Activated naive CD4-positive, alpha-beta T cell treated with anti-CD3 and anti-CD28 coated beads for 36 hours (primary cell): ENCODE measurements around the gene RNF166. TPM values are rescaled to one million over a fixed set of nuclear protein-coding genes. Genes with fewer than 3 reads are reported as not detected.
A peak's percentile ranks its signal among the peaks of the same experiment; 100 is the strongest.

ENCODE experiments used
- CTCF ChIA-PET: fragments of 350-600 bp; sonication (Branson Sonifier 250); formaldehyde crosslinking; loops from one replicate; lab custom pipeline; 2021; ENCODE audit warnings: antibody characterized with exemption; lab: Charles Lee
- DNase-seq: peaks from one replicate; pipeline ENCODE4 v3.0.0-alpha.2; 2020
- H3K27ac Mint-ChIP-seq: one replicate; pipeline ENCODE4 v1.8.0; 2021; ENCODE audit warnings: mild to moderate bottlenecking, mixed read lengths
- H3K27me3 Mint-ChIP-seq: one replicate; pipeline ENCODE4 v1.8.0; 2021; ENCODE audit warnings: low read depth, mixed read lengths
- H3K36me3 Mint-ChIP-seq: one replicate; pipeline ENCODE4 v1.8.0; 2021; ENCODE audit warnings: low read depth, mixed read lengths
- H3K4me1 Mint-ChIP-seq: one replicate; pipeline ENCODE4 v1.8.0; 2021; ENCODE audit warnings: low read depth, mixed read lengths
- H3K4me3 Mint-ChIP-seq: one replicate; pipeline ENCODE4 v1.8.0; 2021; ENCODE audit warnings: mild to moderate bottlenecking, moderate library complexity, mixed read lengths
- H3K9me3 Mint-ChIP-seq: one replicate; pipeline ENCODE4 v1.8.0; 2021; ENCODE audit warnings: mixed read lengths
- intact Hi-C: fragments of 100-400 bp; cut with micrococcal nuclease; formaldehyde crosslinking; loops from one replicate; pipeline ENCODE4 v1.15.1; 2023
- total RNA-seq, 2 experiments: library from RNA; stranded (reverse); gene quantifications; one replicate each; pipeline ENCODE4 v1.2.3, GENCODE V29; 2021

RNF166 gene
- total RNA-seq, 2 experiments from 2014 or later, result 33.6 to 35.3 TPM

DNA sequence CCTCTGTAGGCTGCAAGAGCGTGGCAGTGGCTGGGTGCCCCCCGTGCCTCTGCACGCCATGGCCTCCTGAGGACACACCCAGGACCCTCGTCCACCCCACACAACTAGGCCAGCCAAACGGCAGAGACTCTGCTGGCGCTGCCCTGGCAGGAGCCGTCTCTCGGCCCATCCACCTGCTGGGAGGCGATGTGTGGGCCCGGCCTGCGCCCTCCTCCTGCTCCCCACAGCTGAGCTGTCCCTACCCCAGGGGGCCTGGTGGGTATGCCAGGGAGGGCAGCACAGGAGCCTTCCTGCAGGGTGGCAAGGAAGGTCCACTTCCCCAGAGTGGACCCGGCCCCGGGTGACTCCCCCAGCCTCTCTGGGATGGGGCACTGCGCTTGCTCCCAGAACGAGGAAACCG lies 7.0 kb downstream of the RNF166 start:
- H3K36me3 Mint-ChIP-seq, result peaks cover 24% of the 10 kb centered on the region
- no peak overlapping the region for H3K4me3 Mint-ChIP-seq
- H3K4me1 Mint-ChIP-seq, result peaks cover 58% of the 10 kb centered on the region
- no peaks in the 10 kb centered on the region for H3K27me3 Mint-ChIP-seq
- CTCF ChIA-PET, result interaction anchor here (1.8 kb wide), 1 partner anchor 12 kb away, joined by 6 read pairs; the partner anchor contains the start of gene SNAI3
- no peaks in the 10 kb centered on the region for H3K9me3 Mint-ChIP-seq
- H3K27ac Mint-ChIP-seq, result no peak overlapping the region
- intact Hi-C loops, result no loop called here
- no peak for DNase-seq

DNA sequence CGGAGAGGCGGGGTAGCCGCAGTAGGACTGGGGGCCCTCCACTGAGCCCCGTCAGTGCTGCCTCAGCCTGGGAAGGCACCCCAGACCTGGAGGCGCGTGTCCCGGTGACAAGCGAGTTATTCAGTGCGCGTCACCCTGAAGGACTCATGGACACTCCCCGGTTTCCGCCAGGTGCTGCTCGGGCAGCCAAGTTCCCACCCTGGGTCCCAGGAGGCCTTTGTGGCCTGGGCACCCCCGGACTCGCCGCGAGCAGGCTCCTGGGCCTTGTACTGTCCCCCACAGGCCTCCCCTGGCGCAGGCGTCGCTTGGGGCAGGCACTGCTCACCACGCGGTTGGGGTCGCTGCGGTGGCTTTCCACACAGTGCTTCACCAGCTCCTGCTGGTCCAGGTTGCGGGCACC lies 7.6 kb downstream of the RNF166 start:
- no peak for DNase-seq
- no peak overlapping the region for H3K4me3 Mint-ChIP-seq
- no peaks in the 10 kb centered on the region for H3K9me3 Mint-ChIP-seq
- H3K36me3 Mint-ChIP-seq, result peaks cover 22% of the 10 kb centered on the region
- peaks cover 53% of the 10 kb centered on the region for H3K4me1 Mint-ChIP-seq
- no peak overlapping the region for H3K27ac Mint-ChIP-seq
- intact Hi-C loops, result no loop called here
- CTCF ChIA-PET, result interaction anchor here (0.6 to 1.8 kb wide), 2 partner anchors 12 to 811 kb away, joined by 3 to 6 read pairs; partner anchors contain the start of gene SNAI3
- no peaks in the 10 kb centered on the region for H3K27me3 Mint-ChIP-seq

DNA sequence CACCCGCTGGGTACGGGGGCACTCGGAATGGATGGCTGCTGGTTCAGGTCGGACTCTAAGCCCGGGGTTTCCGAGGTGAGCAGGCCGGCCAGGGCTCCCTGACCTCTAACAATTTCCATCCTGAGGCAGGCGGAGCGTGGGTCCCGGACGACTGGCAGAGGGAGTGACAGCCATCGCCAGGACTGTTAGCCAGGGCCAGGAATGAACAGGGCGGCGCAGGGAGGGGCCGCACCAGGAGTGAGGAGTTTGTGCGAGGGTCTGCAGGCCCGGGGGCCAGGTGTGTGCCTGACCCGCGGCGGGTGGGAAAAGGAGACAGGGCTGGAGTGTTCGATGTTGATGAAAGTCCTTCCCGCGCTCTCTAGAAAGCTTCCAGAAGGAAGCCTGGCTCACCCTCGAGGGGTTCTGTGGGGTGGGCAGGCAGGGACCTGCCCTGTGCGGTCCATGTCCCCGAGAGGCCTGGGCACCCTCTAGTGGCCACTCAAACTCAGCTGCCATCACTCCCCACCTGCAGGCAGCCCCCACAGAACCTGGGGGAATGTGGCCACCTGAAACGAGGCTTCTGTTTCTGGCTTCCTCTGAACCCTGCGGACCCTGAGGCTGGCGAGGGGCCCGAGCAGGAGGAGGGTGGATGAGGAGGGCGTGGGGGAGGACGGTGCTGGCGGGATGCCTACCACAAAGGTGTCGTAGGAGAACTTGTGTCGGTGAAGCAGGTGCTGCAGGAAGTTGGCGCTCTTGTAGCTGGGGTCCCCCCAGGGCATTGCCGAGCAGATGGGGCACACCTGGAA lies 8.2 kb downstream of the RNF166 start:
- H3K9me3 Mint-ChIP-seq, result no peaks in the 10 kb centered on the region
- CTCF ChIA-PET, result interaction anchor here (0.6 to 1.8 kb wide), 2 partner anchors 11 to 812 kb away, joined by 3 to 6 read pairs; partner anchors contain the start of gene SNAI3
- DNase-seq, result peak; percentile 48
- intact Hi-C loops, result no loop called here
- no peaks in the 10 kb centered on the region for H3K27me3 Mint-ChIP-seq
- H3K4me1 Mint-ChIP-seq, result peaks cover 51% of the 10 kb centered on the region
- H3K4me3 Mint-ChIP-seq, result no peak overlapping the region
- no peak overlapping the region for H3K27ac Mint-ChIP-seq
- peaks cover 19% of the 10 kb centered on the region for H3K36me3 Mint-ChIP-seq

DNA sequence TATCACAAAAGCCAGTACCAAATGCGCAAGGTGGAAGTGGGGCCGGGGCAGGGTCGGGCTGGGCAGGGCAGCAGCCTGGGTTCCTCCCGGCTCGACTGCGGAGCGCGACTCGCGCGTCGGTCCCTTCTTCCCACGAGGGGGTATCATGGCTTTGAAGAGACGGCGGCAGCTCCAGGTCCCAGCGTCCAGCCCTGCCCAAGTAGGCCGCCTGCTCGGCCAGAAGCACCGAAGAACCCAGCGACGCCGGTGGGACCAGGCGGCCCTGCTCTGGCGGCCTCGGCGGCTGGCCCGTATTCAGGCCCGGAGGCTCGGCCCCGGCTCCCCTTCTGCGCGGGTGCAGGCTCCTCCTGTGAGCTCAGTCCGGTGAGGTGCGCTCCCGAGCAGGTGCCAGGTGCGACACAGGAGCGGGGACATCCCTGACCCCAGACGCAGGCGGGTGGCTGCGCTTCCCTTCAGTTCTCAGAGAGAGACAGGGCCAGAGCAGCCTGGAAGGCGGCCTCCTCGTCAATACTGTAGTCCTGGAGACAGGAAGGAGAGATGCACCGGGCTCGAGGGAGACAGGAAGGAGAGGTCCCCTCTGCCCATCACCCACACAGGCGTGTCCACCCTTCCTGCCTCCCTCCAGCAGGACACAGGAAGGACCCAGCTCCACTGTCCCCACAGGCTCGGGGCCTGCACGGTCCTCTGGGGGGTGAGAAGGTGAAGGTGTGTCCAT lies 8.9 kb downstream of the RNF166 start:
- CTCF ChIA-PET, result interaction anchor here (1.8 kb wide), 1 partner anchor 10 kb away, joined by 6 read pairs; the partner anchor contains the start of gene SNAI3
- Mint-ChIP-seq H3K27ac (no peak overlapping the region), H3K4me1 (peaks cover 51% of the 10 kb centered on the region), H3K9me3 (no peaks in the 10 kb centered on the region), H3K4me3 (no peak overlapping the region), H3K36me3 (peaks cover 15% of the 10 kb centered on the region), H3K27me3 (no peaks in the 10 kb centered on the region)
- no peak for DNase-seq
- intact Hi-C loops, result no loop called here

DNA sequence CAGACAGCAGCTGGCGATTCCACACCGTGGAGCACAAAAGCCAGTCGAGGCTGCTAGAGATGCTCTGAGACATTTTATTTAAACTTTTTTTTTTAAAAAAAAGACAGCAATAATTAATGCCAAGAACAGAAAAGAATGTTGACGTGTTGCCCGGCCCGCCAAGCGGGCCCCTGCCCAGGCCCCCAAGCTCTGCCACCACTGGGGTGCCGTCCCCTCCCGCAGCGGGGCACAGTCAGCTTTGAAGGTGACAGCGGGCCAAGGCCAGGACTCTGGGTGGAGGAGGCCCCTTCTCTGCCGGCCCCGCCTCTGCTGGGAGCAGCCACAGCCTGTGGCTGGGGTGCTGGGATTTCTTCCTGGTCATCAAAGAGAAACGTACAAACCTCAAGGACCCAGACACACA lies 9.8 kb downstream of the RNF166 start:
- CTCF ChIA-PET, result no interaction called here
- H3K27ac Mint-ChIP-seq, result no peak overlapping the region
- peaks cover 15% of the 10 kb centered on the region for H3K36me3 Mint-ChIP-seq
- H3K4me3 Mint-ChIP-seq, result no peak overlapping the region
- intact Hi-C loops, result no loop called here
- peaks cover 51% of the 10 kb centered on the region for H3K4me1 Mint-ChIP-seq
- no peaks in the 10 kb centered on the region for H3K9me3 Mint-ChIP-seq
- H3K27me3 Mint-ChIP-seq, result no peaks in the 10 kb centered on the region
- no peak for DNase-seq

DNA sequence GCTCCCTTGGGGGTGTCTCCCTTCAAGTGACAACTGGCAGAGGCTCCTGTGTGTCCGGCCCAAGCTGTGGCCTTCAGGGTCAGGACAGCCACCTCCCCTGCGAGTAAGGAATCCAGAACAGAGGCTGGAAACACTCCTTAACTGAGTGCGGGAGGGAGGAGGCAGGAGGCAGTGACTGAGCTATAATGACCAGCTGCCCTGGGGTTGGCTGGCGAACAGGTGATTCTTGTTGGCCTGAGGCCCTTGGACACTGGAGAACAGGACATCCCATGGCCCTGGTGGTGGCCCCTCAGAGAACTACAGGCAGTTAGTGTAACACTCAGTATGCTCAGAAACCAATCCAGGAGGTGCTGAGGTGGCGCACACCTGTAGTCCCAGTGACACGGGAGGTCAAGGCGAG lies 10.5 kb downstream of the RNF166 start:
- intact Hi-C loops, result no loop called here
- DNase-seq, result no peak
- Mint-ChIP-seq H3K4me3 (no peak overlapping the region), H3K27ac (no peak overlapping the region), H3K36me3 (peaks cover 12% of the 10 kb centered on the region), H3K4me1 (peaks cover 56% of the 10 kb centered on the region), H3K9me3 (no peaks in the 10 kb centered on the region), H3K27me3 (no peaks in the 10 kb centered on the region)
- CTCF ChIA-PET, result no interaction called here

DNA sequence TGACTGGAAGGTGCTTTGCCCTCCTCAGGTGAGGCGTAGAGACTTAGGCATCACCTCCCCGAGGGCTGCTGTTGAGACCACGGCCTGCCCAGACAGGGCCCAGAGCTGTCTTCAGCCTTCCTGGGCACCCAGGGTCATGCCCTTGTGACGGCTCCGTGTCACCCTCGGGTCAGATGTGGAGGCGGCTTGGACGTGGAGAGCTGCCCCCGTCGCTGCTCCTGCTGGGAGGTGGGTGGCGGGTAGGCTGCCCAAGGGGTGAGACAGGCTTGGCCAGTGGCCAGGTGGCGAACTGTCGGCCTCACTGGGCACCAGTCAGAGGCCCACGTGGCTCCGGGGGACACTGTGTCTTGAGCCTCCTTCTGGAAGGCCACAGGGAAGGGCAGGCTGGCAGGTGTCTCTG lies 11.0 kb downstream of the RNF166 start:
- CTCF ChIA-PET, result no interaction called here
- Mint-ChIP-seq H3K36me3 (peaks cover 12% of the 10 kb centered on the region), H3K9me3 (no peaks in the 10 kb centered on the region), H3K27me3 (no peaks in the 10 kb centered on the region), H3K4me3 (no peak overlapping the region), H3K4me1 (peaks cover 55% of the 10 kb centered on the region), H3K27ac (no peak overlapping the region)
- intact Hi-C loops, result no loop called here
- DNase-seq, result no peak

DNA sequence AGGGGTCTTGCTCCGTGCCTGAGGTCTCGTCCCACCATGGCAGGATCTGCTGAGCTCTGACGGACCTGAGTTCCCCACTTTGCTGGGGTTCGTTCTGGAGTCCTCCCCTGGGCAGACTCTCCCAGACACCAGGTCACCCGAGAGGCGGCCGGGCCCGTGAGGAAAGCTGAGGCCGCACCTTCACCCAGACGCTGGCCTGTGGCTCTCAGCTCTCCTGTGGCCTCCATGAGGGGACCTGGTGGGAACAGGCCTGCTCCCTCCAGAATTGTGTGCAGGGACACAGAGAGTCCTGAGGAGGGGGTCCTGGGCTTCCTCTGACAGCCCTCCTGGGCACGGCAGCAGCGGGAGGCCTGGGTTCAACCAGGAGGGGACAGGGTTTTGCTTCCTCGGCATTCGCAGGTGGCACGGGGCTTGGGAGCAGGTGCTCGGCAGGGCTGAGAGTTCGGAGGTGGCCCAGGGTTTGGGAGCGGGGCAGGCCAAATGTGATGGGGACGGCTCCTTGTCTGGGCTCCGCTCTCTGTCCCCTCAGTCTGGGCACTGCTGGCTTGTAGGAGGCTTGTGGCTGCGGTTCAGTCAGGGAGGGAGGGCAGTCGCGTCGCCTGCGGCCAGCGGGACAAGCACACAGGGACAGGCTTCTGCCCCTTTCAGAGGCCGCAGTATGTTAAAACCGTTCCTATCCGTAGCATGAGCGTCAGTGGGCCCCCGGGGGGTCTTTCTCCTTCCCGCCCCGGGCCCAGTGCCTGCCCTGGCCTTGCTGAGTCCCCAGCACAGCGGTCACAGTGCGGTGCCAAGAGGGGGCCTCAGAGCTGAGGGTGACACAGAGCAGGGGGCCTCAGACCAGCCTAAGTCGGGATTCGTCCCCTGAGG lies 11.8 kb downstream of the RNF166 start:
- H3K27ac Mint-ChIP-seq, result no peak overlapping the region
- CTCF ChIA-PET, result no interaction called here

DNA sequence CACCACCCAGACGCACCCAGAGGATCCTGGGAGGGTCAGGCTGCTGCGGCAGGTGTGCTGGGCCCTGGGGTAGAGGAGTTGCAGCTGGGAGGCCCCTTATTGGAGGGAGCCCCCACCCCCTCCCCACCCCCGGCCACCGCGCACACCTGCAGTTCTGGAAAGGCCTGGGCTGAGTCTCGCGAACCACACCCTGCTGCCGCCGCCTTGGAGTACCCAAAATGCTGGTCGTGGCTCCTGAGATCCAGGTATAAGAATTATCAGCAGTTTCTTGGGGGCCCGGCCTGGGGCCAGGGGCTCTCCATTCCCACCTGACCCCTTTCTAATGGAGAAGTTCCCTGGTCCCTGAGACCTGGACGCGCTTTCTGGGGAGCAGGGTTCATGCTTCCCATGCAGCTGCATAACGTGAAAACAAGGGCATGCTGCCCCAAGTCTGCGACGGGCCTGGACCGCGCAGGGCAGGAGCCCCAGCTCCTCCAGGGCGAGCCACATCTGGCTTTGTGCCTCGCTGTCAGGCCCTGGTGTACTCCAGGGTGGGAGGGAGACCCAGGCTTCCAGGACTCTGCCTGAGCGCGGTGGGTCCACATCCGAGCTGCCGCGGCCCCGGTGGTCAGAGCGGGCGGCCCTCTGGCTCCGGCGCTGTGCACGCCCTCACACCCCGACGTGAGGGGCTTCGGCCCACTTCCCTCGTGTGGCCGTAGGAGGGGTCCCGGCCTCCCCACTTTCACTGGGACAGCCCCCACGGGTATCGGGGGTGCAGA lies 12.6 kb downstream of the RNF166 start:
- Mint-ChIP-seq H3K27me3 (no peaks in the 10 kb centered on the region), H3K4me3 (no peak overlapping the region)
- CTCF ChIA-PET, result no interaction called here

More for the DNA sequence above, 11.8 kb downstream of the RNF166 start:
- Mint-ChIP-seq H3K27me3 (no peaks in the 10 kb centered on the region), H3K4me1 (peaks cover 48% of the 10 kb centered on the region), H3K4me3 (no peak overlapping the region), H3K9me3 (no peaks in the 10 kb centered on the region), H3K36me3 (peaks cover 9% of the 10 kb centered on the region)
- DNase-seq, result no peak
- intact Hi-C loops, result no loop called here

DNA sequence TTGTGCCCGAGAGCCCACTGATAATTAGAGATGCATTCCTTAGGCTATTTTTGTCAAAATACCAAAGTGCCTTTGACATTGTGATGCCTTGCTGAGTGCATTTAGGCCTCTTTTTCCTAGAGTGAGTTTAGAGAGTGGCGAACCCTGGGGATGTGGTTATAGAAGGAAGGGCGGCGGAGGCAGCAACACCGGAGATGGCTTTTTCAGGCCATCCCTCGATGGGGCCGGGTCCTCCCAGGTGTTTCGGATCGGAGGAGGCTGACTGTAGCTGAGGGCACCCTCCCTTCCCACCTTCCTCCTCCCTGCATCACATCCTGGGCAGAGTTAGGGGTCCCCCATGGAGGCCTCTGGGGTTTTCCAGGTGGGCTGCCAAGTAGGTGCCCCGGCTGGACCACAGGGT lies 13.3 kb downstream of the RNF166 start:
- Mint-ChIP-seq H3K27me3 (no peaks in the 10 kb centered on the region), H3K27ac (no peak overlapping the region), H3K9me3 (no peaks in the 10 kb centered on the region), H3K4me1 (peaks cover 41% of the 10 kb centered on the region), H3K36me3 (peaks cover 3% of the 10 kb centered on the region), H3K4me3 (no peak overlapping the region)
- intact Hi-C loops, result no loop called here
- DNase-seq, result peak; percentile 20
- CTCF ChIA-PET, result interaction anchor here (0.9 to 1.5 kb wide), 2 partner anchors 8 to 12 kb away, joined by 3 read pairs; no protein-coding TSS in a partner anchor

More for the DNA sequence above, 12.6 kb downstream of the RNF166 start:
- intact Hi-C loops, result no loop called here
- DNase-seq, result no peak
- H3K4me1 Mint-ChIP-seq, result peaks cover 47% of the 10 kb centered on the region
- peaks cover 8% of the 10 kb centered on the region for H3K36me3 Mint-ChIP-seq
- no peaks in the 10 kb centered on the region for H3K9me3 Mint-ChIP-seq
- H3K27ac Mint-ChIP-seq, result no peak overlapping the region

DNA sequence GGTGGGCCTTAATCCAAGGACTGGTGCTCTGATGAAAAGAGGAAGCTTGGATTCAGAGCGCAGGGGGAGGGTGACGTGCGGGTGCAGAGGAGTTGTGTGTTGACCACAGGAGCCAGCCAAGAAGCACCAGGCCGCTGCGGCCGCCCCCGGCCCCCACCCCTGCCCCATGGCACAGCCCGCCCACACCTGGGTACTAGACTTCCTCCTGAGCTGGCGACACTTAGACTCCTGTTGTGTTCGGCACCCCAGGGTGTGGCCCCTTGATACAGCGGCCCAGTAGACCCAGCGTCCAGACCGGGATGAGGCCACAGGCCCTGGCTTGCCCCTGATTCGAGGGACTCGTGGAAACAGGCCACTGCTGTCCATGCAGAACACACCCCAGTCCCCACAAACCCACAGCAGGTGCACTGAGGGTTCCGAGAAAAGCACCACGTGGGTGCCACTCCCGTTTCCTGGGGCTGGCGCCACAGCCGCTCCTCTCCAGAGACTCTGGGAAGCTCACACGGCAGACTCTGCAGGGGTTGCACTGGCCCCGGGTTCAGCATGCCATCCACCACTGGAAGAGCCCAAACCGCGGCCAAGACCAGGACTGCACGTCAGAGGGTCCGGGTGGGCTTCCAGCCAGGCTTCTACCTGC lies 14.2 kb downstream of the RNF166 start:
- Mint-ChIP-seq H3K9me3 (no peaks in the 10 kb centered on the region), H3K4me3 (no peak overlapping the region), H3K27ac (peak overlapping the region; percentile 36), H3K27me3 (no peaks in the 10 kb centered on the region), H3K36me3 (no peaks in the 10 kb centered on the region), H3K4me1 (peaks cover 38% of the 10 kb centered on the region)
- intact Hi-C loops, result no loop called here
- DNase-seq, result peak; percentile 53
- CTCF ChIA-PET, result interaction anchor here (0.9 to 1.5 kb wide), 2 partner anchors 9 to 13 kb away, joined by 3 read pairs; no protein-coding TSS in a partner anchor
